DOHH2 (cell line): ENCODE results near the gene GDPD4.

ENCODE experiments used
- EZH2phosphoT487 ChIP-seq: fragments of 200-600 bp; sonication (generic); IDR thresholded peaks from 2 replicates; pipeline ENCODE4 v1.6.1; 2017; ENCODE audit warnings: borderline replicate concordance, mild to moderate bottlenecking, antibody characterized with exemption, low read length, moderate library complexity, mixed read lengths
- TF ChIP-seq, protein P1 (sequence below): fragments of 200-600 bp; sonication (generic); IDR thresholded peaks from one replicate; pipeline ENCODE4 v1.5.1; 2014; ENCODE audit warnings: antibody characterized with exemption, mild to moderate bottlenecking, low read depth, low read length; ENCODE audit not compliant: poor library complexity, severe bottlenecking

DNA sequence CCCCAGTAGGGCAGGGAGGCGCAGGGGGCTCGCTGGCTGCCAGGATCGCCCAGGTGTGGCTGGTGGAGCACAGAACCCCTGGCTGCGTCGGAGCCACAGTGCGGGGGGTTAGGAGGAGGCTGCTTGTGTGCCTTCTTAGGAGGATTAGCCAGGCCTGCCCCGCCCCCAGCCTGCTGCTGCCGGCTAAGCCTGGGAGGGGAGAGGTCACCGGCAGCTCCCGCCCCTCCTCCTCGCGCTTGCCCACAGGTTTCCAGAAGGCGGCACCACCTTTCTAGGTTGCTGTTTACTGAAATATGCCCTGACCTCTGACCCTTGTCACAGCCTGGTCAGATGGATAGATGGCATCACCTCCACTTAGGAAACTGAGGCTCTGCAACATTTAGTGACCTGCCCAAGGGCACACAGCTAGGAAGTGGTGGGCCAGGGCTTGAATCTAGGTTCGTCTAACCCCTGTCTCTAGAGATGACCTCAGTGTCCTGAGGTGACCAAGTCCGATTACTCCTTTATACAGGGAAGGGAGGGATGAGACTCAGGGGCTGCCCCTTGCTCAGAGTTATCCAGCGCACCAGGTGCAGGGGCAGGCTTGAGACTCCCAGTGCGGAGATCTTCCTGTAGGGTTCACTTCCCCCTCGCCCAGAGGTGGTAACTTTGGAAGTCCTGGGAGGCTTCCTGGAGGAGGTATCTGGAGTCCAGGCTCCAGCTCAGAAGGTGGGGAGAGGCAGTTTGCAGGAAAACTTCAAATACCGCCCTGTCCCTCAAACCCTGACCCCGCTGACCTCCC lies 129.4 kb downstream of the GDPD4 start:
- TF ChIP-seq, protein P1, sequence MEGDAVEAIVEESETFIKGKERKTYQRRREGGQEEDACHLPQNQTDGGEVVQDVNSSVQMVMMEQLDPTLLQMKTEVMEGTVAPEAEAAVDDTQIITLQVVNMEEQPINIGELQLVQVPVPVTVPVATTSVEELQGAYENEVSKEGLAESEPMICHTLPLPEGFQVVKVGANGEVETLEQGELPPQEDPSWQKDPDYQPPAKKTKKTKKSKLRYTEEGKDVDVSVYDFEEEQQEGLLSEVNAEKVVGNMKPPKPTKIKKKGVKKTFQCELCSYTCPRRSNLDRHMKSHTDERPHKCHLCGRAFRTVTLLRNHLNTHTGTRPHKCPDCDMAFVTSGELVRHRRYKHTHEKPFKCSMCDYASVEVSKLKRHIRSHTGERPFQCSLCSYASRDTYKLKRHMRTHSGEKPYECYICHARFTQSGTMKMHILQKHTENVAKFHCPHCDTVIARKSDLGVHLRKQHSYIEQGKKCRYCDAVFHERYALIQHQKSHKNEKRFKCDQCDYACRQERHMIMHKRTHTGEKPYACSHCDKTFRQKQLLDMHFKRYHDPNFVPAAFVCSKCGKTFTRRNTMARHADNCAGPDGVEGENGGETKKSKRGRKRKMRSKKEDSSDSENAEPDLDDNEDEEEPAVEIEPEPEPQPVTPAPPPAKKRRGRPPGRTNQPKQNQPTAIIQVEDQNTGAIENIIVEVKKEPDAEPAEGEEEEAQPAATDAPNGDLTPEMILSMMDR = no peak
- no peak for TF ChIP-seq EZH2phosphoT487
